ENCODE results near the gene CDCA5.
"Not testable (repeated sequence)": the region's sequence is repeated elsewhere in the genome, so short reads cannot be mapped to it uniquely, and the experiment has no call there.

The CDCA5 gene

DNA sequence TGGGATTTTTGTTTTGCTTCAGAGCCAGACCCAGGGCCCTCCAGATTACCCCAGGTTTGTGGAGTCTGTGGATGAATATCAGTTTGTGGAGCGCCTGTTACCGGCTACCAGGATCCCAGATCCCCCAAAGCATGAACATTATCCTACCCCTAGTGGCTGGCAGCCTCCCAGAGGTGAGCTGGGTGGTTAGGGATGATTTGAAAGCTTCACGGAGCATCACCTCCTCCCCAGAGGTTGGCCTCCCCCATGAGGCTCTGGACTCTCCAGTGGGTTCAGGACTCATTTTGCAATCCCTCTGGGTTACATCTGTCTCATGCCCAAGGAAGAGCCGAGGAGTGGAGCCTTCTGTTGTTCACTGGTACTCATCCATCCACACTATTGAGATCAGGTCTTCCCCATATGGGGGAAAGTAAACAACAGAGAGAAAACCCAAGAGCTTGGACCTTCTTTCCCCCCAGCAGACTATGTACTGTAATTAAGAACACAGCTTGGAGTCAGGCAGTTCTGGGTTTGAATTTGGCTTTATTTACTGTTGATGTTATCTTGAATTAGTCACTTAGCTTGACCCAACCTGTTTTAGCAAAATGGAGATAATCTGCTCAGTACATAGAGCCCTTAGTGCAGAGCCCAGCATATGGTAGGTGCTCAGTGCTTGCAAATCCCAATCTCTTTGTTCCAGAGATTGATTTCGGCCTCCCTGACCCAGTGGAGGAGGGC, 40.8 kb upstream of the CDCA5 start:
- no peak for DNase-seq (ENCODE audit: low read depth in 2 of 2)
- no peak overlapping the region for H3K4me3 ChIP-seq (replicated peaks in 1 of 2; ENCODE audit: low read depth in 2 of 2, low read length in 2 of 2)
- TF ChIP-seq CTCF (IDR thresholded peaks at IDR 0.05; ENCODE audit: low read depth, low read length), result no peak

- DNase-seq (ENCODE audit: low read depth in 2 of 2), result peak; percentile 97 to 98
- H3K4me3 ChIP-seq (replicated peaks in 1 of 2; ENCODE audit: low read depth in 2 of 2, low read length in 2 of 2), result peak within 1 kb of the TSS; percentile 92 to 96
- TF ChIP-seq CTCF (IDR thresholded peaks at IDR 0.05; ENCODE audit: low read depth, low read length), result no peak
Measured at GRCh38 chr11:65121865-65122696, 38.2 kb upstream of the CDCA5 start, which contains the start of the genes FAU and MRPL49. Gene FAU (minus strand): TSS chr11:65122134. CDS start chr11:65121813, 321 bp downstream. Gene MRPL49 (plus strand): TSS chr11:65122321. CDS start chr11:65122347, 26 bp downstream.

DNA sequence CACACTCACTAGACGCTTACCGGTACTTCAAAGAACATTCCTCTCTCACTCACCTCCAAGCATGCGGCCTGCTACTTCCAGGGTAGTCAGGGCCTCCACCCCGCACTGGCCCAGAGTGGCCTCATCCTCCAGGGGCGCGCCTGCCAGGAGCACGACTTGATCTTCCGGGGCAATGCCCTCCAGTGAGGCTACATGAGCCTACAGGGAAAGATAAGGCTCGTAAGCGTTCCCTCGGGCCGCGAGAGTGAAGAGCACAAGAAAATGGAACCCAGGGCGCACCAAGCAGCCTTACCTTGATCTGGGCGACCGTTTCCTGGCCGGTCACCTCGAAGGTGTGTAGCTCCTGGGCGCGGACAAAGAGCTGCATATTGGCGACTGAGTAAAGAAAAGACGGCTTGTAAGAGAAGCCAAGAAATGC, 37.6 kb upstream of the CDCA5 start:
- no peak for TF ChIP-seq CTCF (IDR thresholded peaks at IDR 0.05; ENCODE audit: low read depth, low read length)
- peak overlapping the region; percentile 92 to 96 for H3K4me3 ChIP-seq (replicated peaks in 1 of 2; ENCODE audit: low read depth in 2 of 2, low read length in 2 of 2)
- DNase-seq (ENCODE audit: low read depth in 2 of 2), result peak in 1 of 2 donors; percentile 11

DNA sequence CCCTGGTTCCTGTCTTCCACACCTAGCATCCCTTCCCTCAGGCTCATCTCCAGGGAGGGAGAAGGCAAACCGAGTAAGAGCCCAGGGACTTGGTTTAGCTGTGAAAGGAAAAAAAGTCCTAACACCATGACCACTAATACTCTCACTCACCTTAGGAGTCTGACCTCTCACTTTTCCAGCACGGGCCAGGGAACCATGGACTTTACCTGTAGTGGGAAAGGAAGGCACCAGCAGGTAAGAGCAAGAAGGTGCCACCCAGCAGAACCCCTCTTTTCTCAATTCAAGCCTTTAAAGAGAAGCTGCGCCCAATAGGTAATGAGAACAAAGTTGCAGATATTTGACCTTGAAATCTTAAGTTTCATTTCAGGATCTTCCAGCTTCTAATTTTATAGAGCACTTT, 37.0 kb upstream of the CDCA5 start:
- no peak for TF ChIP-seq CTCF (IDR thresholded peaks at IDR 0.05; ENCODE audit: low read depth, low read length)
- DNase-seq (ENCODE audit: low read depth in 2 of 2), result no peak

GRCh38 chr11:65119670-65119995, 35.8 kb upstream of the CDCA5 start:
- no peak for DNase-seq (ENCODE audit: low read depth in 2 of 2)
- TF ChIP-seq CTCF (IDR thresholded peaks at IDR 0.05; ENCODE audit: low read depth, low read length), result no peak
- no peak overlapping the region for H3K4me3 ChIP-seq (replicated peaks in 1 of 2; ENCODE audit: low read depth in 2 of 2, low read length in 2 of 2)

More for the DNA sequence above, 37.0 kb upstream of the CDCA5 start:
- H3K4me3 ChIP-seq (replicated peaks in 1 of 2; ENCODE audit: low read depth in 2 of 2, low read length in 2 of 2), result peak overlapping the region in 1 of 2 donors; percentile 96

DNA sequence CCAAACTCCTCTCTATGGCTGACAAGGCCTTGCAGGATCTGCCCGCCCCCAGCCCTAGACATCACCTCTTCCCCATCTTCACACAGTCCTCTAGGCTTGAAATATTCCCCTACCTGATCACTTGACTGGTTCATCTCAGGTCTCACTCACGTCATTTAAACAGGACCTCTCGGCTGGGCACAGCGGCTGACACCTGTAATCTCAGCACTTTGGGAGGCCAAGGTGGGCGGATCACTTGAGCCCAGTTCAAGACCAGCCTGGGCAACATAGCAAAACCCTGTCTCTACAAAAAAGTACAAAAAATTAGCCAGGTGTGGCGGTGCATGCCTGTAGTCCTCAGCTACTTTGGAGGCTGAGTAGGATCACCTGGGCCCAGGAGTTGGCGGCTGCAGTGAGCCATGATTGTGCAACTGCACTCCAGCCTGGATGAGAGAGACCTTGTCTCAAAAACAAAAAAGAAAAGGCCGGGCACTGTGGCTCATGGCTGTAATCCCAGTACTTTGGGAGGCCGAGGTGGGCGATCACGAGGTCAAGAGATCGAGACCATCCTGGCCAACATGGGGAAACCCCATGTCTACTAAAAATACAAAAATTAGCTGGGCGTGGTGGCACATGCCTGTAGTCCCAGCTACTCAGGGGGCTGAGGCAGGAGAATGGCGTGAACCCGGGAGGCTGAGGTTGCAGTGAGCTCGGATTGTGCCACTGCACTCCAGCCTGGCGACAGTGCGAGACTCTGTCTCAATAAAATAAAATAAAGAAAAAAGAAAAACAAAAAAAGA, 35.2 kb upstream of the CDCA5 start:
- DNase-seq (ENCODE audit: low read depth in 2 of 2); H3K4me3 ChIP-seq (replicated peaks in 1 of 2; ENCODE audit: low read depth in 2 of 2, low read length in 2 of 2): not testable (repeated sequence)
